A673 (cell line): ENCODE data around the gene RNF10. TPM values are rescaled to one million over a fixed set of nuclear protein-coding genes. Genes with fewer than 3 reads are reported as not detected.

ENCODE experiments used
- BruUV-seq: library from RNA; stranded (reverse); fragments of 400-500 nt; replicated peaks from 2 replicates; lab custom pipeline; 2021; lab: Mats Ljungman, UMichigan
- CTCF ChIA-PET: fragments of 300-600 bp; sonication (Branson Sonifier 250); formaldehyde crosslinking; loops from one replicate; lab custom pipeline; 2022; ENCODE audit warnings: antibody characterized with exemption; lab: Charles Lee
- POLR2A ChIA-PET: fragments of 300-600 bp; sonication (Branson Sonifier 250); formaldehyde crosslinking; loops from one replicate; lab custom pipeline; 2022; ENCODE audit warnings: antibody characterized with exemption; ENCODE audit not compliant: low non-redundant PET; lab: Charles Lee
- DNase-seq: peaks from one replicate; pipeline ENCODE4 v3.0.0-alpha.2; 2015; ENCODE audit warnings: low spot score
- H3K27ac ChIP-seq: fragments of 200-600 bp; sonication (generic); 2 replicates; pipeline ENCODE4 v1.5.1; 2016; ENCODE audit warnings: mixed run types, low read depth, mild to moderate bottlenecking, mixed read lengths, antibody characterized with exemption, low read length; ENCODE audit not compliant: poor library complexity, severe bottlenecking
- H3K27me3 ChIP-seq: fragments of 200-600 bp; sonication (generic); replicated peaks from 2 replicates; pipeline ENCODE4 v1.6.1; 2017; ENCODE audit warnings: mixed run types, low read depth, mild to moderate bottlenecking, mixed read lengths, antibody characterized with exemption, low read length; ENCODE audit not compliant: insufficient read depth, poor library complexity
- H3K36me3 ChIP-seq: fragments of 200-600 bp; sonication (generic); 2 replicates; pipeline ENCODE4 v1.6.1; 2016; ENCODE audit warnings: mixed run types, mild to moderate bottlenecking, mixed read lengths, antibody characterized with exemption, low read length; ENCODE audit not compliant: insufficient read depth, poor library complexity, severe bottlenecking
- H3K4me1 ChIP-seq: fragments of 200-600 bp; sonication (generic); 2 replicates; pipeline ENCODE4 v1.6.1; 2017; ENCODE audit warnings: mixed run types, mild to moderate bottlenecking, mixed read lengths, antibody characterized with exemption, low read length; ENCODE audit not compliant: insufficient read depth, poor library complexity, severe bottlenecking
- H3K4me3 ChIP-seq: fragments of 200-600 bp; sonication (generic); 2 replicates; pipeline ENCODE4 v1.5.1; 2016; ENCODE audit warnings: low read depth, mixed run types, mild to moderate bottlenecking, mixed read lengths, low read length; ENCODE audit not compliant: poor library complexity, severe bottlenecking
- H3K9me3 ChIP-seq: fragments of 200-600 bp; sonication (generic); 2 replicates; pipeline ENCODE4 v1.6.1; 2016; ENCODE audit warnings: mixed run types, low read depth, mild to moderate bottlenecking, mixed read lengths, antibody characterized with exemption, low read length; ENCODE audit not compliant: poor library complexity, severe bottlenecking
- CTCF ChIP-seq: fragments of 300-800, 200-600 bp; sonication (generic); conservative IDR thresholded peaks from 2 replicates; pipeline ENCODE4 v1.5.1; 2017; ENCODE audit warnings: low read depth, mild to moderate bottlenecking, antibody characterized with exemption, low read length, moderate library complexity, mixed read lengths
- EZH2 ChIP-seq: fragments of 200-600 bp; sonication (generic); IDR thresholded peaks from 2 replicates; pipeline ENCODE4 v1.6.1; 2017; ENCODE audit warnings: borderline replicate concordance, low read depth, mild to moderate bottlenecking, mixed read lengths, antibody characterized with exemption, low read length; ENCODE audit not compliant: poor library complexity, severe bottlenecking
- intact Hi-C: fragments of 100-400 bp; cut with micrococcal nuclease; formaldehyde crosslinking; loops from one replicate; pipeline ENCODE4 v1.10.0; 2022; ENCODE audit not compliant: unreplicated experiment
- total RNA-seq: library from RNA; stranded (reverse); gene quantifications from 2 replicates; pipeline ENCODE4 v1.2.3, GENCODE V29; 2021

Gene RNF10
- total RNA-seq, 1 experiment from 2014 or later: 240 TPM

- Histone ChIP-seq H3K4me3 (no peak overlapping the region), H3K9me3 (no peaks in the 10 kb centered on the region), H3K27ac (no peak overlapping the region), H3K36me3 (peaks cover 27% of the 10 kb centered on the region), H3K4me1 (no peaks in the 10 kb centered on the region), H3K27me3 (no peaks in the 10 kb centered on the region)
- POLR2A ChIA-PET: interaction anchor here (0.7 kb wide), 1 partner anchor 816 kb away, joined by 5 read pairs; no protein-coding TSS in a partner anchor
- DNase-seq: no peak
- no TSS peak for BruUV-seq
- CTCF ChIA-PET: no interaction called here
- TF ChIP-seq EZH2 (no peak), CTCF (no peak)
- intact Hi-C loops: no loop called here
Observed at GRCh38 chr12:120504587-120504986, 29.6 kb upstream of the RNF10 start.

- ChIA-PET POLR2A (no interaction called here), CTCF (interaction anchor here (0.7 kb wide), 1 partner anchor 1530 kb away, joined by 6 read pairs; no protein-coding TSS in a partner anchor)
- BruUV-seq: no TSS peak
Observed at GRCh38 chr12:120508537-120508936, 25.6 kb upstream of the RNF10 start.

GRCh38 chr12:120514002-120514401 is 20.2 kb upstream of the RNF10 start:
- Histone ChIP-seq H3K4me1 (no peaks in the 10 kb centered on the region), H3K27me3 (no peaks in the 10 kb centered on the region), H3K27ac (no peak overlapping the region), H3K4me3 (no peak overlapping the region), H3K36me3 (peaks cover 14% of the 10 kb centered on the region), H3K9me3 (no peaks in the 10 kb centered on the region)
- intact Hi-C loops: no loop called here
- ChIA-PET CTCF (no interaction called here), POLR2A (interaction anchor here (0.6 kb wide), 1 partner anchor 135 kb away, joined by 4 read pairs; no protein-coding TSS in a partner anchor)
- TF ChIP-seq CTCF: no peak
- no peak for TF ChIP-seq EZH2
- BruUV-seq: no TSS peak
- DNase-seq: no peak

More at GRCh38 chr12:120508537-120508936, 25.6 kb upstream of the RNF10 start:
- no peak overlapping the region for H3K27ac ChIP-seq
- H3K27me3 ChIP-seq: no peaks in the 10 kb centered on the region
- no peaks in the 10 kb centered on the region for H3K9me3 ChIP-seq
- TF ChIP-seq CTCF (no peak), EZH2 (no peak)
- no peak for DNase-seq
- H3K4me3 ChIP-seq: no peak overlapping the region
- H3K36me3 ChIP-seq: peaks cover 16% of the 10 kb centered on the region
- H3K4me1 ChIP-seq: no peaks in the 10 kb centered on the region
- intact Hi-C loops: no loop called here
